Astrocyte (in vitro differentiated cells and primary cell): ENCODE results near the gene CEP63. TPM values are rescaled to one million over a fixed set of nuclear protein-coding genes. Genes with fewer than 3 reads are reported as not detected.

ENCODE experiments used
- DNase-seq: peaks from one replicate; pipeline ENCODE4 v3.0.0-alpha.2; 2010; ENCODE audit warnings: low read depth
- FAIRE-seq: peaks from 2 replicates; lab custom pipeline; 2011; peaks lifted over from hg19 to GRCh38; lab: Jason Lieb, UNC
- H2AFZ ChIP-seq: 2 replicates; pipeline ENCODE4 v1.6.0; 2012; ENCODE audit warnings: low read depth, low read length, inconsistent platforms
- H3K27ac ChIP-seq: 2 replicates; pipeline ENCODE4 v1.5.1; 2011; ENCODE audit warnings: low read depth, low read length, inconsistent platforms
- H3K27me3 ChIP-seq: 2 replicates; pipeline ENCODE4 v1.6.0; 2011; ENCODE audit warnings: low read length, inconsistent platforms; ENCODE audit not compliant: insufficient read depth
- H3K36me3 ChIP-seq: 2 replicates; pipeline ENCODE4 v1.5.1; 2011; ENCODE audit warnings: low read length, inconsistent platforms; ENCODE audit not compliant: insufficient read depth
- H3K4me1 ChIP-seq: 2 replicates; pipeline ENCODE4 v1.5.1; 2011; ENCODE audit warnings: low read length, inconsistent platforms; ENCODE audit not compliant: insufficient read depth
- H3K4me2 ChIP-seq: 2 replicates; pipeline ENCODE4 v1.6.0; 2012; ENCODE audit warnings: low read length, inconsistent platforms
- H3K4me3 ChIP-seq: 2 replicates; pipeline ENCODE4 v1.5.1; 2011; ENCODE audit warnings: low read depth, mild to moderate bottlenecking, low read length, inconsistent platforms; ENCODE audit not compliant: insufficient read depth
- H3K79me2 ChIP-seq: 2 replicates; pipeline ENCODE4 v1.6.0; 2012; ENCODE audit warnings: mild to moderate bottlenecking, low read length, inconsistent platforms; ENCODE audit not compliant: insufficient read depth
- H3K9ac ChIP-seq: 2 replicates; pipeline ENCODE4 v1.6.0; 2012; ENCODE audit warnings: mild to moderate bottlenecking, low read length, inconsistent platforms
- H3K9me3 ChIP-seq: 2 replicates; pipeline ENCODE4 v1.5.1; 2012; ENCODE audit warnings: low read depth, mild to moderate bottlenecking, low read length, inconsistent platforms; ENCODE audit not compliant: insufficient read depth
- H4K20me1 ChIP-seq: 2 replicates; pipeline ENCODE4 v1.6.0; 2012; ENCODE audit warnings: low read length, inconsistent platforms; ENCODE audit not compliant: insufficient read depth
- H3K27ac Mint-ChIP-seq: one replicate; pipeline ENCODE4 v1.8.0; 2021; ENCODE audit warnings: mild to moderate bottlenecking, mixed read lengths; ENCODE audit not compliant: unreplicated experiment
- H3K27me3 Mint-ChIP-seq: one replicate; pipeline ENCODE4 v1.8.0; 2021; ENCODE audit warnings: low read depth, mixed read lengths; ENCODE audit not compliant: unreplicated experiment
- H3K36me3 Mint-ChIP-seq: one replicate; pipeline ENCODE4 v1.8.0; 2021; ENCODE audit warnings: low read depth, mixed read lengths; ENCODE audit not compliant: unreplicated experiment
- H3K4me1 Mint-ChIP-seq: one replicate; pipeline ENCODE4 v1.8.0; 2021; ENCODE audit warnings: low read depth, mixed read lengths; ENCODE audit not compliant: unreplicated experiment
- H3K4me3 Mint-ChIP-seq: one replicate; pipeline ENCODE4 v1.8.0; 2021; ENCODE audit warnings: mild to moderate bottlenecking, moderate library complexity, mixed read lengths; ENCODE audit not compliant: unreplicated experiment
- H3K9me3 Mint-ChIP-seq: one replicate; pipeline ENCODE4 v1.8.0; 2021; ENCODE audit warnings: mild to moderate bottlenecking, mixed read lengths; ENCODE audit not compliant: unreplicated experiment
- CTCF ChIP-seq: IDR thresholded peaks from 2 replicates; pipeline ENCODE4 v1.5.1; 2011; ENCODE audit warnings: low read depth, mild to moderate bottlenecking, inconsistent platforms, low read length, moderate library complexity; ENCODE audit not compliant: insufficient read depth
- EZH2 ChIP-seq: IDR thresholded peaks from 2 replicates; pipeline ENCODE4 v1.6.1; 2012; ENCODE audit warnings: mild to moderate bottlenecking, low read length, inconsistent platforms; ENCODE audit not compliant: insufficient read depth
- total RNA-seq: library from RNA; stranded (reverse); gene quantifications from 2 replicates; pipeline ENCODE4 v1.2.1, GENCODE V29; 2021

The CEP63 gene
- total RNA-seq, 1 donor from 2014 or later: 21.3 TPM

GRCh38 chr3:134445636-134446035, 40.2 kb upstream of the CEP63 start:
- peak overlapping the region; percentile 35 for H3K4me2 ChIP-seq
- peak; percentile 43 for FAIRE-seq
- no peak for TF ChIP-seq EZH2
- no peak for TF ChIP-seq CTCF
- H3K27ac Mint-ChIP-seq: peak overlapping the region; percentile 21
- H3K4me1 Mint-ChIP-seq: peaks cover 28% of the 10 kb centered on the region
- H3K27me3 Mint-ChIP-seq: no peaks in the 10 kb centered on the region
- no peak overlapping the region for H3K4me3 ChIP-seq
- H3K27me3 ChIP-seq: no peaks in the 10 kb centered on the region
- H3K4me1 ChIP-seq: peaks cover 19% of the 10 kb centered on the region
- H4K20me1 ChIP-seq: no peaks in the 10 kb centered on the region
- H2AFZ ChIP-seq: no peak overlapping the region
- no peak overlapping the region for H3K27ac ChIP-seq
- H3K79me2 ChIP-seq: no peaks in the 10 kb centered on the region
- H3K36me3 ChIP-seq: no peaks in the 10 kb centered on the region
- H3K4me3 Mint-ChIP-seq: no peak overlapping the region
- peaks cover 2% of the 10 kb centered on the region for H3K36me3 Mint-ChIP-seq
- H3K9me3 Mint-ChIP-seq: peaks cover 4% of the 10 kb centered on the region
- peak; percentile 36 for DNase-seq
- H3K9me3 ChIP-seq: no peaks in the 10 kb centered on the region
- H3K9ac ChIP-seq: no peak overlapping the region

GRCh38 chr3:134446800-134447199, 39.1 kb upstream of the CEP63 start:
- H3K27ac ChIP-seq: no peak overlapping the region
- peaks cover 2% of the 10 kb centered on the region for H3K36me3 Mint-ChIP-seq

More at GRCh38 chr3:134446800-134447199, 39.1 kb upstream of the CEP63 start:
- Histone ChIP-seq H3K36me3 (no peaks in the 10 kb centered on the region), H3K9me3 (no peaks in the 10 kb centered on the region), H3K79me2 (no peaks in the 10 kb centered on the region), H2AFZ (no peak overlapping the region), H3K4me2 (peak overlapping the region; percentile 29), H3K4me1 (peaks cover 19% of the 10 kb centered on the region), H4K20me1 (no peaks in the 10 kb centered on the region), H3K9ac (no peak overlapping the region), H3K27me3 (no peaks in the 10 kb centered on the region), H3K4me3 (no peak overlapping the region)
- Mint-ChIP-seq H3K27me3 (no peaks in the 10 kb centered on the region), H3K27ac (peak overlapping the region; percentile 64), H3K4me1 (peaks cover 23% of the 10 kb centered on the region), H3K4me3 (no peak overlapping the region), H3K9me3 (peaks cover 4% of the 10 kb centered on the region)
- TF ChIP-seq CTCF: no peak
- TF ChIP-seq EZH2: no peak
- DNase-seq (peak; percentile 76), FAIRE-seq (no peak)
